ENCODE data around the gene HERC2.
"Not testable (repeated sequence)": the region's sequence is repeated elsewhere in the genome, so short reads cannot be mapped to it uniquely, and the experiment has no call there.

The HERC2 gene

DNA sequence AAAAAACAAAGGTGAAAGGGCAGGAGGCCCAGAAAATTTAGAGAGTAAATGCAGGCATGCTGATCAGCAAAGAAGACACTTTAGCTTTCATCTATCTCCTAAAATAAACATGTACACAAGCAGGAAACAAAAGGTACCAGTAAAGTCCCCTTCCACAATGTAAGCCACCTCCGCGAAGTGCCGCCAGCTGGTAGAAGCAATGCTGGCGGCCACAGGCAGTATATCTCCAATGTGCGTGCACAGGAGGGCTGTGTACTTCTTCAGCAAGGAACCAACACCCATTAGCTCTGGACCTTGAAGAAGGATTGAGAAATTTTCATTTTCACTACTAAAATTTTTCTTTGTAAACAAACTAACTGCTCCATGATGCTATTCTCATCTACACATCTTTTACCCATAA is 75.4 kb downstream of the HERC2 start:
- no peaks in the 10 kb centered on the region for H3F3A ChIP-seq (ENCODE audit: insufficient read depth)
- H3K4me2 ChIP-seq (ENCODE audit: low read depth, low read length, poor library complexity, severe bottlenecking), result no peak overlapping the region
- no peaks in the 10 kb centered on the region for H3K27me3 ChIP-seq (ENCODE audit: low read length)
- H4K20me1 ChIP-seq (ENCODE audit: low read depth, low read length), result no peaks in the 10 kb centered on the region
- no peak overlapping the region for H3K27ac ChIP-seq (ENCODE audit: low read depth, low read length)
- no peaks in the 10 kb centered on the region for H3K9me2 ChIP-seq (replicated peaks; ENCODE audit: insufficient read depth, low read length)
- no peaks in the 10 kb centered on the region for H3K9me3 ChIP-seq (ENCODE audit: insufficient read depth, low read length)
- H3K4me3 ChIP-seq (ENCODE audit: insufficient read depth, low read length, poor library complexity, severe bottlenecking), result no peak overlapping the region
- no peaks in the 10 kb centered on the region for H3K79me2 ChIP-seq (ENCODE audit: insufficient read depth, low read length)
- TF ChIP-seq EZH2phosphoT487 (conservative IDR thresholded peaks at IDR 0.05; ENCODE audit: low read length), result no peak
- TF ChIP-seq, protein P1, sequence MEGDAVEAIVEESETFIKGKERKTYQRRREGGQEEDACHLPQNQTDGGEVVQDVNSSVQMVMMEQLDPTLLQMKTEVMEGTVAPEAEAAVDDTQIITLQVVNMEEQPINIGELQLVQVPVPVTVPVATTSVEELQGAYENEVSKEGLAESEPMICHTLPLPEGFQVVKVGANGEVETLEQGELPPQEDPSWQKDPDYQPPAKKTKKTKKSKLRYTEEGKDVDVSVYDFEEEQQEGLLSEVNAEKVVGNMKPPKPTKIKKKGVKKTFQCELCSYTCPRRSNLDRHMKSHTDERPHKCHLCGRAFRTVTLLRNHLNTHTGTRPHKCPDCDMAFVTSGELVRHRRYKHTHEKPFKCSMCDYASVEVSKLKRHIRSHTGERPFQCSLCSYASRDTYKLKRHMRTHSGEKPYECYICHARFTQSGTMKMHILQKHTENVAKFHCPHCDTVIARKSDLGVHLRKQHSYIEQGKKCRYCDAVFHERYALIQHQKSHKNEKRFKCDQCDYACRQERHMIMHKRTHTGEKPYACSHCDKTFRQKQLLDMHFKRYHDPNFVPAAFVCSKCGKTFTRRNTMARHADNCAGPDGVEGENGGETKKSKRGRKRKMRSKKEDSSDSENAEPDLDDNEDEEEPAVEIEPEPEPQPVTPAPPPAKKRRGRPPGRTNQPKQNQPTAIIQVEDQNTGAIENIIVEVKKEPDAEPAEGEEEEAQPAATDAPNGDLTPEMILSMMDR (IDR thresholded peaks at IDR 0.05; ENCODE audit: insufficient read depth, low read length, poor library complexity, severe bottlenecking), result no peak
- no peak overlapping the region for H2AFZ ChIP-seq (ENCODE audit: low read depth, low read length, severe bottlenecking)
- no peak overlapping the region for H3K9ac ChIP-seq (ENCODE audit: low read length)
- peaks cover 18% of the 10 kb centered on the region for H3K36me3 ChIP-seq (ENCODE audit: low read length)

GRCh38 chr15:28243901-28244300 is 78.1 kb downstream of the HERC2 start:
- H3F3A ChIP-seq (ENCODE audit: insufficient read depth), result no peaks in the 10 kb centered on the region
- peaks cover 18% of the 10 kb centered on the region for H3K36me3 ChIP-seq (ENCODE audit: low read length)
- H3K27ac ChIP-seq (ENCODE audit: low read depth, low read length), result no peak overlapping the region
- no peak overlapping the region for H2AFZ ChIP-seq (ENCODE audit: low read depth, low read length, severe bottlenecking)
- H4K20me1 ChIP-seq (ENCODE audit: low read depth, low read length), result no peaks in the 10 kb centered on the region
- H3K9ac ChIP-seq (ENCODE audit: low read length), result no peak overlapping the region
- no peaks in the 10 kb centered on the region for H3K9me2 ChIP-seq (replicated peaks; ENCODE audit: insufficient read depth, low read length)
- no peaks in the 10 kb centered on the region for H3K9me3 ChIP-seq (ENCODE audit: insufficient read depth, low read length)
- H3K27me3 ChIP-seq (ENCODE audit: low read length), result no peaks in the 10 kb centered on the region
- no peak for TF ChIP-seq EZH2phosphoT487 (conservative IDR thresholded peaks at IDR 0.05; ENCODE audit: low read length)
- TF ChIP-seq, protein P1 (IDR thresholded peaks at IDR 0.05; ENCODE audit: insufficient read depth, low read length, poor library complexity, severe bottlenecking), result no peak
- H3K4me2 ChIP-seq (ENCODE audit: low read depth, low read length, poor library complexity, severe bottlenecking), result no peak overlapping the region
- H3K4me3 ChIP-seq (ENCODE audit: insufficient read depth, low read length, poor library complexity, severe bottlenecking), result no peak overlapping the region
- no peaks in the 10 kb centered on the region for H3K79me2 ChIP-seq (ENCODE audit: insufficient read depth, low read length)

GRCh38 chr15:28243399-28243798 is 78.6 kb downstream of the HERC2 start:
- Histone ChIP-seq H3F3A (ENCODE audit: insufficient read depth) (no peaks in the 10 kb centered on the region), H2AFZ (ENCODE audit: low read depth, low read length, severe bottlenecking) (no peak overlapping the region), H3K9me2 (replicated peaks; ENCODE audit: insufficient read depth, low read length) (no peaks in the 10 kb centered on the region), H3K9me3 (ENCODE audit: insufficient read depth, low read length) (no peaks in the 10 kb centered on the region), H3K9ac (ENCODE audit: low read length) (no peak overlapping the region), H3K36me3 (ENCODE audit: low read length) (peaks cover 18% of the 10 kb centered on the region), H3K27ac (ENCODE audit: low read depth, low read length) (no peak overlapping the region), H4K20me1 (ENCODE audit: low read depth, low read length) (no peaks in the 10 kb centered on the region), H3K27me3 (ENCODE audit: low read length) (no peaks in the 10 kb centered on the region), H3K79me2 (ENCODE audit: insufficient read depth, low read length) (no peaks in the 10 kb centered on the region), H3K4me2 (ENCODE audit: low read depth, low read length, poor library complexity, severe bottlenecking) (no peak overlapping the region), H3K4me3 (ENCODE audit: insufficient read depth, low read length, poor library complexity, severe bottlenecking) (no peak overlapping the region)
- TF ChIP-seq EZH2phosphoT487 (conservative IDR thresholded peaks at IDR 0.05; ENCODE audit: low read length), result no peak
- TF ChIP-seq, protein P1 (IDR thresholded peaks at IDR 0.05; ENCODE audit: insufficient read depth, low read length, poor library complexity, severe bottlenecking), result no peak

DNA sequence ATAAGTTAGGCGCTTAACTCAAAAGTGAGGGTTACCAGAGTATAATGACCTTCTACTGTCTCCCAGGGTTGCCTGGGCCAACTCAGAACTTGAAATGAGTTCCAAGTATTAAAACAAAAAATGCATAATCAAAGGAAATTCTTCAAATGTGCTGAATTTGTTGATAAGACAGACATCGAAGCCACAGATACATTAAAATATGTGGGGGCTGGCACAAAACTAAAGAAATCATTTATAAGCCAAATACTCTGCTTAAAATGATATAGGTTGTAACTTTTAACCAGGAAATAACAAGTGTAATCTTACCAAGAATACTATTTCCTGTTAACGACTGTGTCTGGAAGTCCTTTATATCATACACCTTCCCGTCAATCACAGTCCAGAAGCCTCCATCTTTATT is 83.7 kb downstream of the HERC2 start:
- H2AFZ ChIP-seq (ENCODE audit: low read depth, low read length, severe bottlenecking); H3K79me2 ChIP-seq (ENCODE audit: insufficient read depth, low read length); H3K4me2 ChIP-seq (ENCODE audit: low read depth, low read length, poor library complexity, severe bottlenecking); H3K9ac ChIP-seq (ENCODE audit: low read length); H3K4me3 ChIP-seq (ENCODE audit: insufficient read depth, low read length, poor library complexity, severe bottlenecking); H4K20me1 ChIP-seq (ENCODE audit: low read depth, low read length); H3K36me3 ChIP-seq (ENCODE audit: low read length); H3K27me3 ChIP-seq (ENCODE audit: low read length); H3K27ac ChIP-seq (ENCODE audit: low read depth, low read length); H3F3A ChIP-seq (ENCODE audit: insufficient read depth); H3K9me3 ChIP-seq (ENCODE audit: insufficient read depth, low read length); H3K9me2 ChIP-seq (replicated peaks; ENCODE audit: insufficient read depth, low read length): not testable (repeated sequence)

GRCh38 chr15:28231743-28232142 is 90.2 kb downstream of the HERC2 start:
- not testable (repeated sequence) for H3K9me2 ChIP-seq (replicated peaks; ENCODE audit: insufficient read depth, low read length); H3K36me3 ChIP-seq (ENCODE audit: low read length); H3K4me3 ChIP-seq (ENCODE audit: insufficient read depth, low read length, poor library complexity, severe bottlenecking); H2AFZ ChIP-seq (ENCODE audit: low read depth, low read length, severe bottlenecking); H3K27ac ChIP-seq (ENCODE audit: low read depth, low read length); H3F3A ChIP-seq (ENCODE audit: insufficient read depth); H3K79me2 ChIP-seq (ENCODE audit: insufficient read depth, low read length); H3K9ac ChIP-seq (ENCODE audit: low read length); H3K27me3 ChIP-seq (ENCODE audit: low read length); H3K4me2 ChIP-seq (ENCODE audit: low read depth, low read length, poor library complexity, severe bottlenecking); H4K20me1 ChIP-seq (ENCODE audit: low read depth, low read length); H3K9me3 ChIP-seq (ENCODE audit: insufficient read depth, low read length)

DNA sequence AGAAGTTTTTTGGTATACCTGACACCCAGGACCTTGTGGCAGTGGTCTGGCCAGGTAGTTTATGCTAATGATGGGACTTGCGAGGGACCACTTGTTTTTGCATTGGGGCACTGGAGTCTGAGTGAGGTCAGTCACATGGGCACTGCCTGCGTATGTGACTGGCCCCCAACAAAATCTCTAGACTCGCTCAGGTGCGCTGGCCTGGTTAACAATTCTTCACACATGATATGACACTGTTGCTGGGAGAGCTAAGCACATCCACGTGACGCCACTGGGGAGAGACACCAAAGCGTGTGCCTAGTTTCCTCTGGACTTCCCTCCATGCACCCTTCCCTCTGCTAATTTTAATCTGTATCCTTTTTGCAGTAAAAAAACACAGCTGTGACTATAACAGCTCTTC is 90.6 kb downstream of the HERC2 start:
- H3K4me2 ChIP-seq (ENCODE audit: low read depth, low read length, poor library complexity, severe bottlenecking); H3K9me3 ChIP-seq (ENCODE audit: insufficient read depth, low read length): not testable (repeated sequence)

More for the DNA sequence above, 90.6 kb downstream of the HERC2 start:
- H3K79me2 ChIP-seq (ENCODE audit: insufficient read depth, low read length); H3K4me3 ChIP-seq (ENCODE audit: insufficient read depth, low read length, poor library complexity, severe bottlenecking); H3F3A ChIP-seq (ENCODE audit: insufficient read depth); H4K20me1 ChIP-seq (ENCODE audit: low read depth, low read length); H3K9ac ChIP-seq (ENCODE audit: low read length); H3K27ac ChIP-seq (ENCODE audit: low read depth, low read length); H3K9me2 ChIP-seq (replicated peaks; ENCODE audit: insufficient read depth, low read length); H3K36me3 ChIP-seq (ENCODE audit: low read length); H3K27me3 ChIP-seq (ENCODE audit: low read length); H2AFZ ChIP-seq (ENCODE audit: low read depth, low read length, severe bottlenecking): not testable (repeated sequence)
